GF-D8 (cell line): ENCODE data around the gene A4GALT.
"Not testable (repeated sequence)": the region's sequence is repeated elsewhere in the genome, so short reads cannot be mapped to it uniquely, and the experiment has no call there.

ENCODE experiments used
- DNase-seq: peaks from one replicate; lab custom pipeline; 2025; lab: John Stamatoyannopoulos, UW

Gene A4GALT

GRCh38 chr22:42720263-42721044, at the start of gene A4GALT:
Gene A4GALT (minus strand): TSS chr22:42720870. CDS start chr22:42693951, 26,919 bp downstream.
- no peak for DNase-seq

- no peak for DNase-seq
Measured at GRCh38 chr22:42770448-42770726, 49.7 kb upstream of the A4GALT start.

- DNase-seq, result no peak
Measured at GRCh38 chr22:42769574-42770447, 49.1 kb upstream of the A4GALT start.

- DNase-seq, result no peak
Measured at GRCh38 chr22:42769238-42769573, 48.5 kb upstream of the A4GALT start.

- no peak for DNase-seq
Measured at GRCh38 chr22:42768385-42769035, 47.8 kb upstream of the A4GALT start.

GRCh38 chr22:42766860-42767259, 46.2 kb upstream of the A4GALT start:
- DNase-seq, result no peak

- DNase-seq, result no peak
Measured at GRCh38 chr22:42764895-42765363, 44.3 kb upstream of the A4GALT start.

- DNase-seq, result no peak
Measured at GRCh38 chr22:42763965-42764480, 43.4 kb upstream of the A4GALT start.

GRCh38 chr22:42760806-42761565, 40.3 kb upstream of the A4GALT start:
- DNase-seq, result no peak

GRCh38 chr22:42758931-42759629, 38.4 kb upstream of the A4GALT start:
- no peak for DNase-seq

GRCh38 chr22:42755553-42755952, 34.9 kb upstream of the A4GALT start:
- DNase-seq, result not testable (repeated sequence)

- DNase-seq, result not testable (repeated sequence)
Measured at GRCh38 chr22:42755121-42755520, 34.5 kb upstream of the A4GALT start.

GRCh38 chr22:42754658-42755057, 34.0 kb upstream of the A4GALT start:
- no peak for DNase-seq

GRCh38 chr22:42752912-42753311, 32.2 kb upstream of the A4GALT start:
- no peak for DNase-seq

GRCh38 chr22:42752230-42752746, 31.6 kb upstream of the A4GALT start:
- DNase-seq, result peak; percentile 69

- DNase-seq, result not testable (repeated sequence)
Measured at GRCh38 chr22:42750421-42750820, 29.8 kb upstream of the A4GALT start.

GRCh38 chr22:42747701-42748513, 27.2 kb upstream of the A4GALT start:
- no peak for DNase-seq

- no peak for DNase-seq
Measured at GRCh38 chr22:42745118-42745517, 24.4 kb upstream of the A4GALT start.

- no peak for DNase-seq
Measured at GRCh38 chr22:42743501-42743991, 22.9 kb upstream of the A4GALT start.

- DNase-seq, result no peak
Measured at GRCh38 chr22:42742940-42743339, 22.3 kb upstream of the A4GALT start.
